H1 (cell line): ENCODE measurements around the gene UBR1. TPM values are rescaled to one million over a fixed set of nuclear protein-coding genes. Genes with fewer than 3 reads are reported as not detected.

ENCODE experiments used
- CBX8 ChIP-seq: fragments of 300-800, 300-1000 bp; sonication (generic); IDR thresholded peaks from 2 replicates; pipeline ENCODE4 v1.7.1; 2016; ENCODE audit warnings: low read depth, low read length, borderline replicate concordance
- JUND ChIP-seq: IDR thresholded peaks from 2 replicates; pipeline ENCODE4 v1.6.1; 2011; ENCODE audit warnings: mild to moderate bottlenecking, improper control_type of control experiment, low read length
- SIX5 ChIP-seq: IDR thresholded peaks from 2 replicates; pipeline ENCODE4 v1.6.1; 2011; ENCODE audit warnings: mild to moderate bottlenecking, low read depth, low read length
- polyA plus RNA-seq, 7 experiments: library from polyadenylated mRNA; depleted of rRNA in 3 of 7; stranded (reverse) in 5 of 7; unstranded in 2 of 7; fragments of >200 nt in 5 of 7; fragments of 200-250 nt in 2 of 7; gene quantifications; 1 replicate in 5 of 7; 2 replicates in 1 of 7; 4 replicates in 1 of 7; pipeline versions ENCODE4 v1.2.1 to v1.2.3, GENCODE V29; 2011 to 2013; ENCODE audit warnings: missing spikeins in 2 of 7, mixed read lengths in 2 of 7
- total RNA-seq: library from RNA; stranded (reverse); fragmentation: NEBNext Ultra II Directional; extraction: Animal tissue kit (Norgen Biotek cat#: 25700); gene quantifications from 2 replicates; pipeline ENCODE4 v1.2.1, GENCODE V29; 2021

The UBR1 gene
- total and polyA plus RNA-seq, 2 of the 8 experiments (the other 6 are each of a cell fraction or from before 2014, with no cell fraction given): 3.7 to 18.7 TPM

- TF ChIP-seq CBX8 (no peak), SIX5 (no peak), JUND (no peak)
Measured at GRCh38 chr15:43008150-43008549, 97.7 kb downstream of the UBR1 start (continued).
